DND-41 (cell line): ENCODE measurements around the gene VEGFA.

Experiments
- EZH2 ChIP-seq: IDR thresholded peaks from 3 replicates; pipeline ENCODE4 v1.6.1; 2012; ENCODE audit warnings: borderline replicate concordance, low read depth, mild to moderate bottlenecking, moderate library complexity, low read length, inconsistent platforms; ENCODE audit not compliant: severe bottlenecking
- TF ChIP-seq, protein P1 (sequence below): IDR thresholded peaks from 2 replicates; pipeline ENCODE4 v1.5.1; 2012; ENCODE audit warnings: borderline replicate concordance, low read length, moderate library complexity, mild to moderate bottlenecking; ENCODE audit not compliant: poor library complexity, severe bottlenecking; ENCODE audit errors: extremely low read depth

- TF ChIP-seq, protein P1, sequence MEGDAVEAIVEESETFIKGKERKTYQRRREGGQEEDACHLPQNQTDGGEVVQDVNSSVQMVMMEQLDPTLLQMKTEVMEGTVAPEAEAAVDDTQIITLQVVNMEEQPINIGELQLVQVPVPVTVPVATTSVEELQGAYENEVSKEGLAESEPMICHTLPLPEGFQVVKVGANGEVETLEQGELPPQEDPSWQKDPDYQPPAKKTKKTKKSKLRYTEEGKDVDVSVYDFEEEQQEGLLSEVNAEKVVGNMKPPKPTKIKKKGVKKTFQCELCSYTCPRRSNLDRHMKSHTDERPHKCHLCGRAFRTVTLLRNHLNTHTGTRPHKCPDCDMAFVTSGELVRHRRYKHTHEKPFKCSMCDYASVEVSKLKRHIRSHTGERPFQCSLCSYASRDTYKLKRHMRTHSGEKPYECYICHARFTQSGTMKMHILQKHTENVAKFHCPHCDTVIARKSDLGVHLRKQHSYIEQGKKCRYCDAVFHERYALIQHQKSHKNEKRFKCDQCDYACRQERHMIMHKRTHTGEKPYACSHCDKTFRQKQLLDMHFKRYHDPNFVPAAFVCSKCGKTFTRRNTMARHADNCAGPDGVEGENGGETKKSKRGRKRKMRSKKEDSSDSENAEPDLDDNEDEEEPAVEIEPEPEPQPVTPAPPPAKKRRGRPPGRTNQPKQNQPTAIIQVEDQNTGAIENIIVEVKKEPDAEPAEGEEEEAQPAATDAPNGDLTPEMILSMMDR: no peak
- no peak for TF ChIP-seq EZH2
Measured at GRCh38 chr6:43824703-43825064, 54.7 kb downstream of the VEGFA start.
